Endothelial cell (in vitro differentiated cells): Measurements from ENCODE around the gene ANKDD1B. TPM values are rescaled to one million over a fixed set of nuclear protein-coding genes. Genes with fewer than 3 reads are reported as not detected.
"Not testable (repeated sequence)": the region's sequence is repeated elsewhere in the genome, so short reads cannot be mapped to it uniquely, and the experiment has no call there.

ENCODE experiments used
- DNase-seq: peaks from one replicate; pipeline ENCODE4 v3.0.0; 2021; ENCODE audit warnings: low spot score
- H3K27ac Mint-ChIP-seq: one replicate; pipeline ENCODE4 v1.8.0; 2021; ENCODE audit warnings: mixed read lengths, inconsistent platforms; ENCODE audit not compliant: unreplicated experiment
- H3K27me3 Mint-ChIP-seq: one replicate; pipeline ENCODE4 v1.8.0; 2021; ENCODE audit warnings: mild to moderate bottlenecking, moderate library complexity, mixed read lengths, inconsistent platforms; ENCODE audit not compliant: unreplicated experiment
- H3K36me3 Mint-ChIP-seq: one replicate; pipeline ENCODE4 v1.8.0; 2021; ENCODE audit warnings: mild to moderate bottlenecking, low read depth, mixed read lengths, inconsistent platforms; ENCODE audit not compliant: unreplicated experiment
- H3K4me1 Mint-ChIP-seq: one replicate; pipeline ENCODE4 v1.8.0; 2021; ENCODE audit warnings: mild to moderate bottlenecking, mixed read lengths, inconsistent platforms; ENCODE audit not compliant: unreplicated experiment
- H3K4me3 Mint-ChIP-seq: one replicate; pipeline ENCODE4 v1.8.0; 2021; ENCODE audit warnings: mild to moderate bottlenecking, mixed read lengths, inconsistent platforms; ENCODE audit not compliant: unreplicated experiment
- H3K9me3 Mint-ChIP-seq: one replicate; pipeline ENCODE4 v1.8.0; 2021; ENCODE audit warnings: mixed read lengths, inconsistent platforms; ENCODE audit not compliant: unreplicated experiment
- long read RNA-seq: library from polyadenylated mRNA; unstranded; transcript quantifications from one replicate; pipeline ENCODE4 v2.0.0, GENCODE V29; 2020; ENCODE audit not compliant: unreplicated experiment
- total RNA-seq: library from RNA; stranded (reverse); fragmentation: NEBNext Ultra II Directional; extraction: Animal tissue kit (Norgen Biotek cat#: 25700); gene quantifications from one replicate; pipeline ENCODE4 v1.2.1, GENCODE V29; 2021; ENCODE audit not compliant: unreplicated experiment
- TF ChIP-seq, protein P1 (sequence below): fragments of 200-600 bp; sonication (generic); IDR thresholded peaks from one replicate; pipeline ENCODE4 v1.5.0; 2021; ENCODE audit warnings: antibody characterized with exemption; ENCODE audit not compliant: unreplicated experiment

Gene ANKDD1B
- total RNA-seq, result 0.31 TPM
- long read RNA-seq, result 0 reads

DNA sequence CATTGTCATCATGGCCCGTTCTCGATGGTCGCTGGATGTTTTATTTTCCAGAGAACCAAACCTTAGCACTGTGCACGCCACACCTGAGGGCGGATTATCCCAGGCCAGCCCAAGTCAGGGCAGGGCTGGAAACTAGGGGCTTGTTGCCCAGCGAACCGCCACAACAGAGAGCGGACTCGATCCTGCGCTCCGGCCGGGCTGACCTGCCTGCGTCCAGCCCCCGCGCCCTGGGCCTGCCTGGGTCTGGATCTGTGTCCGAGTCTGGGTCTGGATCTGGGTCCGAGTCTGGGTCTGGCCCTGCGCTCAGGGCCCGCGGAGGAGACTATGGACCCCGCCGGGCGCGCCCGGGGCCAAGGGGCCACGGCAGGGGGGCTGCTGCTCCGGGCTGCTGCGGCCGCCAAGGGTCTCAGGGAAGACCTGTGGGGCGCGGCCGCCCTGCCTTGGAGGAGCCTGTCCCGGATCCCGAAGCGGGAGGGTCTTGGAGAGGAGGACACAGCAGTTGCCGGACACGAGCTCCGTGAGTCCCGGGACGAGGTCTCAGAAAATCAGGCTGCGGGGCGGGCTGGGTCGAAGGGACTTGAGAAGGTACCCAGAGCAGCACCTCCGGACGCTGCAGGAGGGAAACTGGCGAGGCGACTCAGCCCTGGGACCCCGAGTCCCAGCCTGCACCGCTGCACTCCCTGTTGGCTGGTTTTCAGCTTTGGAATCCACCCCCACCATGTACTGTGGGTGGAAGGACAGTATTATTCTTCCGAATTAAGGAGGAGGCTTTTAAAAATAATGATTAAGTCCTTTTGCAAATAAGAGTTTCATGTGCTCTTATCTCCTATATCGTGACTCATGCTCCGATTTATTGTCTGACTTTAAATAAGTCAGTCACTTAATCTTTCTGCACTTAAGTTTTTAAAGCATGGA lies at the start of gene ANKDD1B:
Gene ANKDD1B (plus strand): TSS at position 143 of the 915 bp plus-strand sequence. CDS start 182 bp downstream, at position 325.
- TF ChIP-seq, protein P1, sequence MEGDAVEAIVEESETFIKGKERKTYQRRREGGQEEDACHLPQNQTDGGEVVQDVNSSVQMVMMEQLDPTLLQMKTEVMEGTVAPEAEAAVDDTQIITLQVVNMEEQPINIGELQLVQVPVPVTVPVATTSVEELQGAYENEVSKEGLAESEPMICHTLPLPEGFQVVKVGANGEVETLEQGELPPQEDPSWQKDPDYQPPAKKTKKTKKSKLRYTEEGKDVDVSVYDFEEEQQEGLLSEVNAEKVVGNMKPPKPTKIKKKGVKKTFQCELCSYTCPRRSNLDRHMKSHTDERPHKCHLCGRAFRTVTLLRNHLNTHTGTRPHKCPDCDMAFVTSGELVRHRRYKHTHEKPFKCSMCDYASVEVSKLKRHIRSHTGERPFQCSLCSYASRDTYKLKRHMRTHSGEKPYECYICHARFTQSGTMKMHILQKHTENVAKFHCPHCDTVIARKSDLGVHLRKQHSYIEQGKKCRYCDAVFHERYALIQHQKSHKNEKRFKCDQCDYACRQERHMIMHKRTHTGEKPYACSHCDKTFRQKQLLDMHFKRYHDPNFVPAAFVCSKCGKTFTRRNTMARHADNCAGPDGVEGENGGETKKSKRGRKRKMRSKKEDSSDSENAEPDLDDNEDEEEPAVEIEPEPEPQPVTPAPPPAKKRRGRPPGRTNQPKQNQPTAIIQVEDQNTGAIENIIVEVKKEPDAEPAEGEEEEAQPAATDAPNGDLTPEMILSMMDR, result no peak
- Mint-ChIP-seq H3K4me3 (peak within 1 kb of the TSS; percentile 87), H3K27ac (no peak within 1 kb of the TSS), H3K36me3 (no peaks in the 10 kb centered on the region), H3K4me1 (peaks cover 13% of the 10 kb centered on the region), H3K9me3 (no peaks in the 10 kb centered on the region), H3K27me3 (peaks cover 2% of the 10 kb centered on the region)
- peak; percentile 45 for DNase-seq

DNA sequence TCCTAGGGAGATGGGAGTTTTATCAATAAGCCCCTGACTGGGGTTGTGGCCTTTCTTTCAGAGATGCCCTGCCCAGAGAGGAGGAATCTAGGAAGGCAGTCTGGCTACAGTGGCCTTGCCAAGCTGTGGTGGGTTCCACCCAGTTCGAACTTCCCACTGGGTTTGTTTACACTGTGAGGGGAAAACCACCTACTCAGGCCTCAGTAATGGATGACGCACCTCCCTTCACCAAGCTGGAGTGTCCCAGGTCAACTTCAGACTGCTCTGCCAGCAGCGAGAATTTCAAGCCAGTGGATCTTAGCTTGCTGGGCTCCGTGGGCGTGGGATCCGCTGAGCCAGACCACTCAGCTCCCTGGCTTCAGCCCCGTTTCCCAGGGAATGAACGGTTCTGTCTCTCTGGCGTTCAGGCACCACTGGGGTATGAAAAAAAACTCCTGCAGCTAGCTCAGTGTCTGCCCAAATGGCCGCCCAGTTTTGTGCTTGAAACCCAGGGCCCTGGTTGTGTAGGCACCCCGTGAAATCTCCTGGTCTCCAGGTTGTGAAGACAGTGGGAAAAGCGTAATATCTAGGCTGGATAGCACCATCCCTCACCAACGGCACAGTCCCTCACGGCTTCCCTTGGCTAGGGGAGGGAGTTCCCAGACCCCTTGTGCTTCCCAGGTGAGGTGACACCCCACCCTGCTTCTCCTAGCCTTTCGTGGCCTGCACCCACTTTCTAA lies 45.1 kb upstream of the ANKDD1B start:
- not testable (repeated sequence) for H3K27ac Mint-ChIP-seq, DNase-seq, H3K4me3 Mint-ChIP-seq, H3K4me1 Mint-ChIP-seq, H3K27me3 Mint-ChIP-seq
- Mint-ChIP-seq H3K36me3 (peaks cover 36% of the 10 kb centered on the region), H3K9me3 (peaks cover 13% of the 10 kb centered on the region)

DNA sequence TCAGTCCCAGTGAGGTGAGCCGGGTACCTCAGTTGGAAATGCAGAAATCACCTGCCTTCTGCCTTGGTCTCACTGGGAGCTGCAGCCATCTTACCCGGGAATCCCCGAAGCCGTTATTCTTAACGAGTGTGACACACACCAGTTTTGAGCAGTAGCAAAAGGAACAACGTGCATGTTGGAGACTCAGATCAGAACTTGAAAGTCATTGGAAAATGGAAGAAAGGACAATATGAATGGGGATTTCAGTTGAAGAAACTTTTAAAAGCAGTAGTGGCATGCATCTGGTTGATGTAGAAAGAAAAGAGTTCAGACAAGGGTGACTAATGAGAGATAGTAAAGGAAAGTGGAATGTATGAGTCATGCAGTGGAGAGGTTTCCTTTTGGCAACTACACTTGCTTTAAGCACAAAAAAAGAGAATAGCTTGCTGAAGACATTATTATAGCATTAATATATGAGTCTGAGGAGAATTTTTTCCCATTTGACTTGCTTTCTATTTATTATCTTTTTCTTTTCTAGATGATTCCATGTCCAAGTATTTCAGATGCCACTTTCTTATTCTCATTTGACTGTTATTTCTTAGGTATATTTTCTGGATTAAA lies 44.4 kb upstream of the ANKDD1B start:
- peaks cover 13% of the 10 kb centered on the region for H3K9me3 Mint-ChIP-seq
- no peak for DNase-seq
- H3K4me3 Mint-ChIP-seq, result no peak overlapping the region
- TF ChIP-seq, protein P1, result no peak
- peaks cover 1% of the 10 kb centered on the region for H3K27me3 Mint-ChIP-seq
- no peak overlapping the region for H3K27ac Mint-ChIP-seq
- H3K4me1 Mint-ChIP-seq, result peaks cover 3% of the 10 kb centered on the region
- H3K36me3 Mint-ChIP-seq, result peaks cover 32% of the 10 kb centered on the region

DNA sequence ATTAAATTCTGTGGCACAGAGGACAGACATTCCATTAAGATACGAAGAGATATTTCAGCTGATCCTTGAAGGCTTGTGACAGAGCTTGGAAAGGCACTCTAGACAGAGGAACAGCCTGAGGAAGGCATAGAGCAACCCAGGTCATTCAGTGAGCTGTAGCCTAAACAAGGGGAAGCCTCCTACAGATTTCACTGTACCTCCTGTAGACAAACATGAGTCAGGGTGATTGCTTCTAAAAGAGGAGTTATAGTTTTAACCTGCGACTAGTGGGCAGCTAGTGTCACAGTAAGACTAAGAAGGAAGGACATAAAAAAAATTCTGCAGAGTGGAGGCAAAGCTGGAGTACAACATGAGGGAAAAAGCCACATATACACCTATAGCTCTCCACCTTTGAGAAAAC lies 43.5 kb upstream of the ANKDD1B start:
- no peak for DNase-seq
- H3K4me3 Mint-ChIP-seq, result no peak overlapping the region
- peaks cover 24% of the 10 kb centered on the region for H3K36me3 Mint-ChIP-seq
- peaks cover 13% of the 10 kb centered on the region for H3K9me3 Mint-ChIP-seq
- peaks cover 1% of the 10 kb centered on the region for H3K27me3 Mint-ChIP-seq
- TF ChIP-seq, protein P1, result no peak
- H3K4me1 Mint-ChIP-seq, result peaks cover 3% of the 10 kb centered on the region
- no peak overlapping the region for H3K27ac Mint-ChIP-seq

DNA sequence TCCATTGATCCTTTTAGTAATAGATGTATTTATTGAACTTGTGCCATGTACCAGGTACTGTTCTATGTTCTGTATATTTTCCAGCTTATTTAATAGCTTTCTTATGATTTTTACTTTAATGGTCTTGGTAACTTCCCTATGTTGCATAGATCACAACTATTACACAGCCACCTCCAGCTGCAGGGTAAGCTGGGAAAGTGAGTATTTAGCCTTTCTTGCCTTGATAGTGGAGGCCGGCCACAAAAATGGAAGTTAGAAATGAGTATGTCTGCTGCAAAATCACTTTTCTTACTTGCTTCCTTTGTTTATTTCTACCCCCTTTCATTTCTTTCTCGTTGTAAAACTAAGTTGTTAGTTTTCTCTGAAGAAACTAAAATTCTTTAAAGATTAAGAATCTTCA lies 43.1 kb upstream of the ANKDD1B start:
- peaks cover 3% of the 10 kb centered on the region for H3K4me1 Mint-ChIP-seq
- no peak overlapping the region for H3K4me3 Mint-ChIP-seq
- TF ChIP-seq, protein P1, result no peak
- H3K9me3 Mint-ChIP-seq, result peaks cover 13% of the 10 kb centered on the region
- H3K27me3 Mint-ChIP-seq, result peaks cover 1% of the 10 kb centered on the region
- no peak for DNase-seq
- H3K36me3 Mint-ChIP-seq, result peaks cover 21% of the 10 kb centered on the region
- H3K27ac Mint-ChIP-seq, result no peak overlapping the region
